ENCODE data around the gene ATP10A. TPM values are rescaled to one million over a fixed set of nuclear protein-coding genes. Genes with fewer than 3 reads are reported as not detected.

Gene ATP10A
- total and polyA plus RNA-seq, 2 donors from 2014 or later, result 4.0 to 6.8 TPM

DNA sequence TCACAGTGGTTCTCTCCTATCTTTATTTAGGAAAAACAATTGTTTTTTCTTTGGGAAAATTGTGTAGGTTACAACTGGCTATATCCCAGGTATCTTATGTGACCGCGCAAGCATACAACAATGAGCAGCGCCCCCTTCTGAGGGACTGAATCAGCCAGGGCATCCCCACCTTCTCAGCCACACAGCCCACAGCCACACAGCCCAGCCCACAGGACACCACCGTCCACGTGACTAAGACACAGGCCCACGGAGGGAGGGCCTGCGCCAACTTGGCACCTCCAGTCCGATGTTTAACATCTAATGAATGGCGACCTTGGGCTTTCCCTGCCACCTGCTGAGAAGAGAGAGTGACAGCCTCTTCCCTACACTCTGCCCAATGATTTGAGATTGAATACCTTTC, 68.1 kb downstream of the ATP10A start:
- TF ChIP-seq, protein P1, sequence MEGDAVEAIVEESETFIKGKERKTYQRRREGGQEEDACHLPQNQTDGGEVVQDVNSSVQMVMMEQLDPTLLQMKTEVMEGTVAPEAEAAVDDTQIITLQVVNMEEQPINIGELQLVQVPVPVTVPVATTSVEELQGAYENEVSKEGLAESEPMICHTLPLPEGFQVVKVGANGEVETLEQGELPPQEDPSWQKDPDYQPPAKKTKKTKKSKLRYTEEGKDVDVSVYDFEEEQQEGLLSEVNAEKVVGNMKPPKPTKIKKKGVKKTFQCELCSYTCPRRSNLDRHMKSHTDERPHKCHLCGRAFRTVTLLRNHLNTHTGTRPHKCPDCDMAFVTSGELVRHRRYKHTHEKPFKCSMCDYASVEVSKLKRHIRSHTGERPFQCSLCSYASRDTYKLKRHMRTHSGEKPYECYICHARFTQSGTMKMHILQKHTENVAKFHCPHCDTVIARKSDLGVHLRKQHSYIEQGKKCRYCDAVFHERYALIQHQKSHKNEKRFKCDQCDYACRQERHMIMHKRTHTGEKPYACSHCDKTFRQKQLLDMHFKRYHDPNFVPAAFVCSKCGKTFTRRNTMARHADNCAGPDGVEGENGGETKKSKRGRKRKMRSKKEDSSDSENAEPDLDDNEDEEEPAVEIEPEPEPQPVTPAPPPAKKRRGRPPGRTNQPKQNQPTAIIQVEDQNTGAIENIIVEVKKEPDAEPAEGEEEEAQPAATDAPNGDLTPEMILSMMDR (IDR thresholded peaks at IDR 0.05; ENCODE audit: borderline replicate concordance, extremely low read depth, insufficient read depth), result no peak
- no peak for FAIRE-seq
- DNase-seq, result peak in 1 of 5 donors; percentile 55
- Histone ChIP-seq H3K36me3 (ENCODE audit: control insufficient read depth in 2 of 3, insufficient read depth in 3 of 3, low read length in 3 of 3) (no peaks in the 10 kb centered on the region), H3K27ac (ENCODE audit: low read depth in 2 of 2, low read length in 2 of 2) (no peak overlapping the region), H3K9ac (ENCODE audit: low read length in 3 of 3) (no peak overlapping the region), H3K9me3 (ENCODE audit: control insufficient read depth in 2 of 3, insufficient read depth in 1 of 3, low read length in 3 of 3) (no peaks in the 10 kb centered on the region), H3K4me3 (ENCODE audit: low read length in 3 of 3) (no peak overlapping the region), H3K27me3 (ENCODE audit: control insufficient read depth, insufficient read depth, low read length) (no peaks in the 10 kb centered on the region), H3K4me1 (ENCODE audit: control insufficient read depth in 2 of 3, insufficient read depth in 2 of 3, low read depth in 1 of 3, low read length in 3 of 3) (peaks cover 0 to 2% (median 0%) of the 10 kb centered on the region in 3 donors)
- intact Hi-C loops (cut with DNase I), result no loop called here

DNA sequence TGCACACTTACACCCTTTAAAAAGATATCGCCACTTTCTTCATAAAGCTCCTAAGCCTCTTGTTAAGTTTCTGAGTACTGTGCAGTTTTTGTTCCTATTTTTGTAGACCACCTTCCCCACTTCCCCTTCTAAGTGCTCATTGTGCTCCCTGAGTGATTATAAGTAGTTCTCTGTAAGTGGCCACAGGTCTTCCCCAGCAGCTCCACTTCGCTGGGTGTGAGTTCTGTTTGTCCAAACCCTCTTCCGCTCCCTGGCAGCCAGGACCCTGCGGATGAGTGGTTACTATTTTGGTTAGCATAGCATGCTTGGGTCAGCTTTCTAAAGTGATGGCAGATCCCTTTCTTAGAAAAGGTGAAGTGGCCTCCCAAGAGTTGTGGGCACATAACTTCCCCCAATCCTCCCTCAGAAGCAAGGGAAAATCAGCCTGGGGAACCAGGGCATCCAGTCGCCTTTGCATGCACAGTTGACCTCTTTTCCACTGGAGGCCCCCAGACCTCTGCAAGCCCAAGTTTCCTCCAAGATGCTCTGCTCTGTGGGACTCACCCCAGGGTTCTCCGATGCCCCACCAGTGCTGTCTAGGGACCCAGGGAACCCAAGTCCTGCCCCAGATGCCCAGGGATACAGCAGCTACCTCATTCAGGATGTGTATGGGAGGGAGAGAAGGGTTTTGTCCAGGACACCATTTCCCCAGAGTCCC, 69.6 kb downstream of the ATP10A start:
- Histone ChIP-seq H3K9ac (ENCODE audit: low read length in 3 of 3) (no peak overlapping the region), H3K9me3 (ENCODE audit: control insufficient read depth in 2 of 3, insufficient read depth in 1 of 3, low read length in 3 of 3) (no peaks in the 10 kb centered on the region), H3K27me3 (ENCODE audit: control insufficient read depth, insufficient read depth, low read length) (no peaks in the 10 kb centered on the region), H3K36me3 (ENCODE audit: control insufficient read depth in 2 of 3, insufficient read depth in 3 of 3, low read length in 3 of 3) (no peaks in the 10 kb centered on the region), H3K4me1 (ENCODE audit: control insufficient read depth in 2 of 3, insufficient read depth in 2 of 3, low read depth in 1 of 3, low read length in 3 of 3) (peaks cover 0 to 2% (median 0%) of the 10 kb centered on the region in 3 donors), H3K4me3 (ENCODE audit: low read length in 3 of 3) (no peak overlapping the region), H3K27ac (ENCODE audit: low read depth in 2 of 2, low read length in 2 of 2) (no peak overlapping the region)
- peak in 1 of 5 donors; percentile 26 for DNase-seq
- FAIRE-seq, result no peak
- intact Hi-C loops (cut with DNase I), result no loop called here
- TF ChIP-seq, protein P1 (IDR thresholded peaks at IDR 0.05; ENCODE audit: borderline replicate concordance, extremely low read depth, insufficient read depth), result no peak

DNA sequence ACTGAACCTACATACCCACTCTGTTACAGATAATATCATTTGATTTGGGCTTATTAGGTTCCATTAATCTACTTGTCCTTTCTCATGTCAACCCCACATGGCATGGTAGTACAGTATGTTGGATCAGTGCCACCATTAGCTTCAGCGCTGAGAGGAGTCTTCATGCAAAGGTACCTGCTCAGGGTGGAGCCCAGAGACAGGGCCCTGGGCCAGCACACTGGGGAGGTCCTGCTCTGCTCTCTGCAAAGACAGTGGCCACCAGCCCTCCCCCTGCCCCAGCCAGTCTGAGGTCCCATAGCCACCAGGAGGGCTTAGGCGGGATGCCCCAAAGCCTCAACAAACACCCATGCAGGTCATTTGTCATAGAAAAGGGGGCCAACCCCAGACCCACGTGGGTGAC, 71.0 kb downstream of the ATP10A start:
- Histone ChIP-seq H3K9ac (ENCODE audit: low read length in 3 of 3) (no peak overlapping the region), H3K4me3 (ENCODE audit: low read length in 3 of 3) (no peak overlapping the region), H3K4me1 (ENCODE audit: control insufficient read depth in 2 of 3, insufficient read depth in 2 of 3, low read depth in 1 of 3, low read length in 3 of 3) (no peaks in the 10 kb centered on the region), H3K36me3 (ENCODE audit: control insufficient read depth in 2 of 3, insufficient read depth in 3 of 3, low read length in 3 of 3) (no peaks in the 10 kb centered on the region), H3K27me3 (ENCODE audit: control insufficient read depth, insufficient read depth, low read length) (no peaks in the 10 kb centered on the region), H3K27ac (ENCODE audit: low read depth in 2 of 2, low read length in 2 of 2) (no peak overlapping the region), H3K9me3 (ENCODE audit: control insufficient read depth in 2 of 3, insufficient read depth in 1 of 3, low read length in 3 of 3) (no peaks in the 10 kb centered on the region)
- DNase-seq (peak in 1 of 5 donors; percentile 41), FAIRE-seq (no peak)
- TF ChIP-seq, protein P1 (IDR thresholded peaks at IDR 0.05; ENCODE audit: borderline replicate concordance, extremely low read depth, insufficient read depth), result no peak
- intact Hi-C loops (cut with DNase I), result no loop called here
